PFSK-1 (cell line): ENCODE results near the gene CRIP2.

Experiments used
- POLR2AphosphoS5 ChIP-seq: IDR thresholded peaks from 2 replicates; pipeline ENCODE4 v1.6.1; 2012; ENCODE audit warnings: low read depth, mild to moderate bottlenecking, control low read depth, low read length, moderate library complexity
- TF ChIP-seq, protein P1 (sequence below), 2 experiments: IDR thresholded peaks; 2 replicates each; pipeline versions ENCODE4 v1.6.1 to v1.8.0; 2011 to 2012; ENCODE audit warnings: low read depth in 2 of 2, low read length in 2 of 2, control low read depth in 1 of 2, inconsistent platforms in 1 of 2, mild to moderate bottlenecking in 1 of 2, moderate library complexity in 1 of 2; ENCODE audit not compliant: insufficient read depth in 1 of 2

DNA sequence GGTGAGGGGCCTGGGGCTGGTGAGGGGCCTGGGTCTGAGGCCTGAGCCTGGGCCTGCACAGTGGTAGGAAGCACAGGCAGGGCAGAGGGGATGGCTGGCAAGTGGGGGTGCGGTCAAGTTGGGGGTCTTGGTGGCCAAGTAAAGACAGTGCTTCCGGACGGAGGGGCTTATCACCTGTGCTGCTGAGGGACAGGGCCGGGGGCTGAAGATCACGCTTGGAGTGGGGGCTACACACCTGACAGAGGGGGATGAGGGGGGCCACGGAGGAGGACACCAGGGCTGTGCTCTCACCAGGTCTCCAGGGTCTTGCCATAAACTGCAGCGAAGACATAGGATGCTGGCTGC lies 28.6 kb downstream of the CRIP2 start:
- no peak for TF ChIP-seq POLR2AphosphoS5
- TF ChIP-seq, protein P1, sequence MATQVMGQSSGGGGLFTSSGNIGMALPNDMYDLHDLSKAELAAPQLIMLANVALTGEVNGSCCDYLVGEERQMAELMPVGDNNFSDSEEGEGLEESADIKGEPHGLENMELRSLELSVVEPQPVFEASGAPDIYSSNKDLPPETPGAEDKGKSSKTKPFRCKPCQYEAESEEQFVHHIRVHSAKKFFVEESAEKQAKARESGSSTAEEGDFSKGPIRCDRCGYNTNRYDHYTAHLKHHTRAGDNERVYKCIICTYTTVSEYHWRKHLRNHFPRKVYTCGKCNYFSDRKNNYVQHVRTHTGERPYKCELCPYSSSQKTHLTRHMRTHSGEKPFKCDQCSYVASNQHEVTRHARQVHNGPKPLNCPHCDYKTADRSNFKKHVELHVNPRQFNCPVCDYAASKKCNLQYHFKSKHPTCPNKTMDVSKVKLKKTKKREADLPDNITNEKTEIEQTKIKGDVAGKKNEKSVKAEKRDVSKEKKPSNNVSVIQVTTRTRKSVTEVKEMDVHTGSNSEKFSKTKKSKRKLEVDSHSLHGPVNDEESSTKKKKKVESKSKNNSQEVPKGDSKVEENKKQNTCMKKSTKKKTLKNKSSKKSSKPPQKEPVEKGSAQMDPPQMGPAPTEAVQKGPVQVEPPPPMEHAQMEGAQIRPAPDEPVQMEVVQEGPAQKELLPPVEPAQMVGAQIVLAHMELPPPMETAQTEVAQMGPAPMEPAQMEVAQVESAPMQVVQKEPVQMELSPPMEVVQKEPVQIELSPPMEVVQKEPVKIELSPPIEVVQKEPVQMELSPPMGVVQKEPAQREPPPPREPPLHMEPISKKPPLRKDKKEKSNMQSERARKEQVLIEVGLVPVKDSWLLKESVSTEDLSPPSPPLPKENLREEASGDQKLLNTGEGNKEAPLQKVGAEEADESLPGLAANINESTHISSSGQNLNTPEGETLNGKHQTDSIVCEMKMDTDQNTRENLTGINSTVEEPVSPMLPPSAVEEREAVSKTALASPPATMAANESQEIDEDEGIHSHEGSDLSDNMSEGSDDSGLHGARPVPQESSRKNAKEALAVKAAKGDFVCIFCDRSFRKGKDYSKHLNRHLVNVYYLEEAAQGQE (IDR thresholded peaks at IDR 0.05; ENCODE audit: insufficient read depth in 1 of 2, low read depth in 2 of 2, low read length in 2 of 2) = no peak
